Right lobe of liver (tissue), 6 donors: ENCODE measurements around the gene CLMP. TPM values are rescaled to one million over a fixed set of nuclear protein-coding genes. Genes with fewer than 3 reads are reported as not detected.

Experiments
- ATAC-seq, 4 donors: fragments of 200-7000 bp; cut with Tn5 transposase; one replicate each; pipeline ENCODE4 v1.9.1; 2020; ENCODE audit warnings: mild to moderate bottlenecking in 4 of 4, moderate library complexity in 4 of 4
- DNase-seq, 3 donors: peaks; one replicate each; pipeline ENCODE4 v3.0.0-alpha.2; 2020
- H3K27ac ChIP-seq, 3 donors: fragments of 200-600 bp; one replicate each; pipeline ENCODE4 v1.8.0; 2022
- H3K27me3 ChIP-seq, 2 donors: fragments of 200-600 bp; one replicate each; pipeline ENCODE4 v1.8.0; 2022
- H3K36me3 ChIP-seq, 4 donors: fragments of 200-600 bp; sonication (generic) in 1 of 4; one replicate each; pipeline versions ENCODE4 v1.5.1 to v1.8.0; 2017 to 2022; ENCODE audit warnings: control low read depth in 1 of 4
- H3K4me1 ChIP-seq, 4 donors: fragments of 200-600 bp; sonication (generic) in 1 of 4; one replicate each; pipeline versions ENCODE4 v1.5.1 to v1.8.0; 2017 to 2022; ENCODE audit warnings: control low read depth in 1 of 4
- H3K4me3 ChIP-seq, 3 donors: fragments of 200-600 bp; one replicate each; pipeline ENCODE4 v1.8.0; 2022
- H3K9me3 ChIP-seq, 4 donors: fragments of 200-600 bp; sonication (generic) in 1 of 4; one replicate each; pipeline versions ENCODE4 v1.5.1 to v1.8.0; 2017 to 2022; ENCODE audit warnings: control low read depth in 1 of 4
- POLR2A ChIP-seq: fragments of 450-650 bp; IDR thresholded peaks from one replicate; pipeline ENCODE4 v1.6.1; 2017; ENCODE audit warnings: antibody characterized with exemption, mild to moderate bottlenecking
- WGBS: methylation state at CpG from one replicate; pipeline ENCODE4 v1.1.6; 2018; ENCODE audit warnings: low coverage, low lambda C conversion rate; ENCODE audit not compliant: insufficient coverage; ENCODE audit errors: missing lambda C conversion rate; 5-methylcytosine and 5-hydroxymethylcytosine counted together
- intact Hi-C, 2 donors: fragments of 100-400 bp; cut with DNase I; formaldehyde crosslinking; loops; one replicate each; pipeline versions ENCODE4 v1.11.2 to v1.14.1; 2022
- total RNA-seq, 6 experiments: library from RNA; depleted of rRNA in 2 of 6; stranded (reverse); fragments of >200 nt in 2 of 6; fragmentation: NEBNext Ultra II Directional in 3 of 6; extraction: Animal tissue kit (Norgen Biotek cat#: 25700) in 3 of 6; gene quantifications; one replicate each; pipeline versions ENCODE4 v1.1.0 to v1.2.4, GENCODE V29; 2016 to 2023
- TF ChIP-seq, protein P1 (sequence below), 4 donors: fragments of 200-600 bp in 3 of 4; fragments of 450-650 bp in 1 of 4; IDR thresholded peaks; one replicate each; pipeline versions ENCODE4 v1.5.1 to v1.8.0; 2016 to 2022; ENCODE audit warnings: antibody characterized with exemption in 4 of 4, mild to moderate bottlenecking in 2 of 4
- donor health status: DM: no; HTN: yes; CAD: no.
- donor health status: DM: no; HTN: no; CAD: no.
- donor health status: DM: no; HTN: no; CAD: no.
- donor health status: DM: no; HTN: yes; CAD: no.
- donor health status: DM: no; HTN: yes; CAD: no.

The CLMP gene
- total RNA-seq, 6 experiments from 2014 or later, result 0.17 to 1.2 (median 0.51) TPM

DNA sequence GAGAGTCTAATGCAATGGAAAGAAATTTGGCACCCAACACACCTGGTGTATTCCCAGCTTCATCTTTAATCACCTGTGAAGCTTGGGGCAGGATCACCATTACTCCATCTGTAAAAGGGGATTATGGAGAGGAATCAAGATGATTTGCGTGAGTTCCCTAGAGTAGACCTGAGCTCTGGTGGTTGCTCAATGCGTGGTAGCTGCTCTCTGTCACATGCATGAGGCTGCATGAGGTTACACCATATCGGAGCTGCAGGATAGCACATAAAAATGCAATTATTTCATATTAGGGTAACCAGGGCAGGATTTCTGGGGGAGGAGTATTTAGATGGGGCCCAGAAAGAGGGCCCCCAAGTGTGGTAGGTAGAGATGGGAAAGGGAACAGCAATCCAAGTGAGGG is 35.3 kb upstream of the CLMP start:
- H3K9me3 ChIP-seq, result no peaks in the 10 kb centered on the region
- intact Hi-C loops, result no loop called here
- no peak for TF ChIP-seq POLR2A
- TF ChIP-seq, protein P1, sequence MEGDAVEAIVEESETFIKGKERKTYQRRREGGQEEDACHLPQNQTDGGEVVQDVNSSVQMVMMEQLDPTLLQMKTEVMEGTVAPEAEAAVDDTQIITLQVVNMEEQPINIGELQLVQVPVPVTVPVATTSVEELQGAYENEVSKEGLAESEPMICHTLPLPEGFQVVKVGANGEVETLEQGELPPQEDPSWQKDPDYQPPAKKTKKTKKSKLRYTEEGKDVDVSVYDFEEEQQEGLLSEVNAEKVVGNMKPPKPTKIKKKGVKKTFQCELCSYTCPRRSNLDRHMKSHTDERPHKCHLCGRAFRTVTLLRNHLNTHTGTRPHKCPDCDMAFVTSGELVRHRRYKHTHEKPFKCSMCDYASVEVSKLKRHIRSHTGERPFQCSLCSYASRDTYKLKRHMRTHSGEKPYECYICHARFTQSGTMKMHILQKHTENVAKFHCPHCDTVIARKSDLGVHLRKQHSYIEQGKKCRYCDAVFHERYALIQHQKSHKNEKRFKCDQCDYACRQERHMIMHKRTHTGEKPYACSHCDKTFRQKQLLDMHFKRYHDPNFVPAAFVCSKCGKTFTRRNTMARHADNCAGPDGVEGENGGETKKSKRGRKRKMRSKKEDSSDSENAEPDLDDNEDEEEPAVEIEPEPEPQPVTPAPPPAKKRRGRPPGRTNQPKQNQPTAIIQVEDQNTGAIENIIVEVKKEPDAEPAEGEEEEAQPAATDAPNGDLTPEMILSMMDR (IDR thresholded peaks at IDR 0.05), result no peak
- no peaks in the 10 kb centered on the region for H3K36me3 ChIP-seq
- no peaks in the 10 kb centered on the region for H3K4me1 ChIP-seq
- 77% methylated on average over 2 of the region's 3 CpGs for WGBS
- H3K27ac ChIP-seq, result no peak overlapping the region
- H3K4me3 ChIP-seq, result no peak overlapping the region
- ATAC-seq (no peak), DNase-seq (no peak)
- H3K27me3 ChIP-seq, result no peaks in the 10 kb centered on the region

DNA sequence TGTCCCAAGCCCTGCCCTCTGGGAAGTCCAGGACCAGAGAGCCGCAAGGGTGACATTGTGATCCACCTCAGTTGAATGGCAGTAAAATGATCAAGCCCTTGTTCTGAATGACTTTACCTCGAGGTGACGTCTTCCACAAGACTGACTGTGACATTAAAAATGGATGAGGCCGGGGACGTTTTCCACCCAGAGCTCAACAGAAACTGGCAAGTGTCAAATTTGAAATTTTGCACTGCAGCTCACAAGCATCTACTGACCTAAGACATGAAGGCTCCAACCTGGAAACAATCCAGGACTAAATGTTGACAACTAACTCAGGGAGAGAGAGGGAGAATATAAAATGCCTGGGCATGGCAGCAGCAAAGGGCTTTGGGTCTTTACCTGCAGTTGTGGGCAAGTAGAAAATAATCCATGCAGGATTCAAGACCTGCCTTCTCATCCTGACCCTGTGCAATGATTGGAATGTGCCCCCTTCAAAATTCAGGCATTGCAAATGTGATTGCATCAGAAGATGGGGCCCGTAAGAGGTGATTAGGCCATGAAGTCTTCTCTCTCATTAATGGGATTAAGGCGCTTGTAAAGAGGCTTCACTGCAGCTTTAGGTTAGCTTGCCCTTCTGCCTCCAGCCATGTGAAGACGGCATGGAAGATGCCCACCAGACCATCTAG is 33.6 kb upstream of the CLMP start:
- WGBS, result 71% methylated on average over 8 of the region's 8 CpGs
- H3K9me3 ChIP-seq, result no peaks in the 10 kb centered on the region
- H3K27me3 ChIP-seq, result no peaks in the 10 kb centered on the region
- DNase-seq (no peak), ATAC-seq (no peak)
- no peak overlapping the region for H3K4me3 ChIP-seq
- no peaks in the 10 kb centered on the region for H3K36me3 ChIP-seq
- TF ChIP-seq, protein P1 (IDR thresholded peaks at IDR 0.05), result no peak
- no peak for TF ChIP-seq POLR2A
- no peak overlapping the region for H3K27ac ChIP-seq
- no peaks in the 10 kb centered on the region for H3K4me1 ChIP-seq
- intact Hi-C loops, result no loop called here

DNA sequence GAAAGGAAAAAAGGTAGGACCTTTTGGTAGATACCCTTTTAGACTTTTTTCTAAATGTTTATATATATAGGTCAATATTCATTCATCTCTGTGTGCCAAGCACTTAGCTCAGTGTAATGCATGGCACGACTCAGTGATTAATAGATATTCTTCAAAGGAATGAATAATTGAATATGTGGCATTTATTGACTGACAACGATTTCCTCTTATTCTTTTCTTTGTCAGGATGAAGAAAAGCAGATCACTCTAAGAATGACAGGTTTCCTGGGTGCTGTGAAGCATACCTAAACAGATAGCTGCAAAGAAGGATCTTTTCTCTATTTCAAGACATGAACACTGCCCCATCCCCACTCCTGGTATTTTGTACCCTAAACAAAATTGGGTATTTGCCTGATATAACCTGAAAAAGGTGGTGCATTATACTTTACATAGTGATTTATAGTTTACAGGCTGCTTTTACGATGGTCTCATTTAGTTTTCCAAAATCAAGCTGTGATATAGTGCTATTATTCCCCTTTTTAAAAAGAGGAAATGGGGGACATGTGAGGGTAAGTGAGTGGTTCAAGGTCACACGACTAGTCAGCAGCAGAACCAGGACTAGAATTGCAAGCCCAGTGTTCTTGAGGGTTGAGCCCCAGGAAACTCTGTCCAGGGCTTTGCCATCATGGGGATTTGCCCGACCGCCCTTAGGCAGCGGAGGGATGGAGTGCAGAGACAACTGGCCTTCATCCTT is 32.9 kb upstream of the CLMP start:
- 30% methylated on average over 4 of the region's 7 CpGs for WGBS
- no peak overlapping the region for H3K4me3 ChIP-seq
- DNase-seq (no peak), ATAC-seq (peak in 3 of 4 donors; percentile 18 to 45 (median 27))
- H3K4me1 ChIP-seq, result no peaks in the 10 kb centered on the region
- no peaks in the 10 kb centered on the region for H3K36me3 ChIP-seq
- H3K9me3 ChIP-seq, result no peaks in the 10 kb centered on the region
- H3K27me3 ChIP-seq, result no peaks in the 10 kb centered on the region
- no peak overlapping the region for H3K27ac ChIP-seq
- intact Hi-C loops, result no loop called here
- TF ChIP-seq, protein P1 (IDR thresholded peaks at IDR 0.05), result no peak
- no peak for TF ChIP-seq POLR2A

DNA sequence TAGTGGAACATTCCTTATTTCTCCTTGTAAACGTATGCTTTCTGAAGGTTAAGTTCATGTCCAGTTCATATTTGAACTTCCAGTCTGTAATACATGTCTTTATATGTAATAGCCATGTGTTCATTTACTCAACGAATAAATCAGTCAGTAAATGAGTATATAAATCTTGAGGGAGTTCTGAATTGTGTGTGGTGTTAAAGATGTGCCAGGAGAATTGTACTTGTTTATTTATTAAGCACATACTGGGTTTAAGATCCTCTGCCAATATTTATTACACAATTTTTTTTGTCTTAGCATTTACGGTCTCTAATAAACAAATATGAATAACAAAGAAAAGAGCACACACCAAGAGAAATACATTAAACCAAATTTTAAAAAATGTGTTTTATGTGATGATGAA is 26.5 kb upstream of the CLMP start:
- ATAC-seq (no peak), DNase-seq (no peak)
- no peak for TF ChIP-seq POLR2A
- TF ChIP-seq, protein P1 (IDR thresholded peaks at IDR 0.05), result no peak
- Histone ChIP-seq H3K4me1 (no peaks in the 10 kb centered on the region), H3K27me3 (no peaks in the 10 kb centered on the region), H3K27ac (no peak overlapping the region), H3K9me3 (no peaks in the 10 kb centered on the region), H3K4me3 (no peak overlapping the region), H3K36me3 (no peaks in the 10 kb centered on the region)
- 44% methylated on average over 3 of the region's 3 CpGs for WGBS
- intact Hi-C loops, result no loop called here
